H54 (cell line): ENCODE data around the gene SLC13A3.

ENCODE experiments used
- DNase-seq: peaks from one replicate; pipeline ENCODE4 v3.0.0; 2011; ENCODE audit warnings: low spot score, mixed read lengths; ENCODE audit not compliant: insufficient read length
- FAIRE-seq: peaks from 3 replicates; lab custom pipeline; 2011; peaks lifted over from hg19 to GRCh38; lab: Jason Lieb, UNC
- POLR2A ChIP-seq: IDR thresholded peaks from 2 replicates; pipeline ENCODE4 v1.6.1; 2011; ENCODE audit warnings: low read depth, mild to moderate bottlenecking, low read length

Gene SLC13A3

DNA sequence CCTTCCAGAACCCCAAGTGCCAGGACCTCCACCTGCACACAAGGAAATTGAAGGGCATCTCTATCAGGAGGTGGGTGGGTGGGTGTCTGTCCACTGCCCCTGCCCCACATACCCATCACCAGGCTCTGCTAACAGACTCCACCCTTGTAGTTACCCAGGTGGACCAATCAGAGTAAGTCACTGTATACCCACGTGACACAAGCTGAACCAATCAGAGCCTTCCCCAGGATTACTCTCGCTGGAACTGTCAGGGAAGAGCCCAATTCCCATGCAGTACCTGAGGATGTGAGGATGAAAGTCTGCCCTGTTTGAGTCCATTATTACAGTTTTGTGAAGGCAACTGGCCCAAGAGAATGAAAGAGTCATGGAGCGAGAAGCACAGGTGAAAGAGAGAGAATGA lies 105.0 kb downstream of the SLC13A3 start:
- DNase-seq (no peak), FAIRE-seq (no peak)
- no peak for TF ChIP-seq POLR2A

DNA sequence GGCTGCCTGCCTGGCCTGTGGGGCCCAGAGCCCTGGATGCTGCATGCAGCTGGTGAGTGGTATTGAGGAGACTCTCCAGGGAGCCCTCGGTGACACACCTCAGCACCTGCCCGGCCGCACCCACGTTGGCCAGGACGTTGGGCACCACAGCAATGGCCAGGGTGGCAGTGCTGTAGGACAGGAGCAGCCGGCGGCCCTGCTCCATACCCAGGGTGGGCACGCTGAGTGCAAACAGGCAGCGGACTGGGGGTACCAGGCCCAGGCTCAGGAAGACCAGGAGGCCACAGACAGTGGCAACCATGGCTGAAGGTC lies 105.5 kb downstream of the SLC13A3 start:
- DNase-seq (no peak), FAIRE-seq (no peak)
- TF ChIP-seq POLR2A = no peak

DNA sequence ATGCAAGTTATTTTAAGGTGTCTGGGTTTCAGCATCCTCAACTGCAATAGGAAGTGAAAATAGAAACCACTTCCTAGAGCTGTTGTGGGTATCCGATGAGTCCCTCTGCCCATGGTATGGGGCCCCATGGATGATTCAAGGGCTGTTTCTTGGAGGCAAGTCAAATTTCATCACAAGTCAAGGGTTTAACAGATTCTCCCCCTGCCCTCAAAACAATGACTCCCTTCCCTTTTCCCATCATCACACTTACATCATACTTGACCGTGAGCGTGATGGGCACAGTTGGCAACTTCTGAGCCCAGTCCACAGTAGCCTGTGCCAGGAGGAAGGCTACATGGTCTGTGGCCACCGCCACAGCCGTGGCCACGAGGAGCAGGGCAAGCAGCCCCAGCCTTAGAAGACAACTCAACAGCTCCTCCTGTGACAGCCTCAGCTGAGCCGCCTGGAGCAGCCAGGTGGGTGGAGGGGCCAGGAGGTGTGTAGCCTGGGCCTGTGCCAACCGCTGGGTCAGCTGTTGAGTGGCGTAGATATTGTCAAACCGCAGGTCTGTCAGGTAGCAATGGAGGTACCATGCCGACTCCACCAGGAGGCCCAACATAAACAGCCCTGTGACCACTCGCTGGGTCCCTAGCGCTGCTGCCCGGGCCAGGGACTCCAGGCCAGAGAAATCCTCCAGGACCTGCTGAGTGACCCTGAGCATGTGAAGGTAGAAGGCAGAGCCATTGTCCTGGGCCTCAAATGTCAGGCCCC lies 106.0 kb downstream of the SLC13A3 start:
- DNase-seq = no peak

DNA sequence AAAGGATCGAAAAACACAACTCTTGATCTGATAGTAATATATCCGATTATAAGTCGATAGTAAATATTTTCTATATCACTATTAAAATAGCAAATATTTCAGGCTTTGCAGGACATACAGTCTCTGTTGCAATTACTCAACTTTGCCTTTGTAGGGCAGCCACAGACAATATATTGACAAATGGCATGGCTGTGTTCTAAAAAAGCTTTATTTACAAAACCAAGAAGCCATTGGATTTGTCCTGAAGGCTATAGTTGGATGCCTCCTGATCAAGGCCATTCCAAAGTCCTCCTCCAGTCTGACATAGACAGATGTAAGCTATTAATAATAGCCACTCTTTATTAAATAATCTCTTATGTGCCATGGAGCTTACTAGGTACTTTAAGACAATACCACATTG lies 106.7 kb downstream of the SLC13A3 start:
- FAIRE-seq = no peak
- no peak for TF ChIP-seq POLR2A
- no peak for DNase-seq

More for the DNA sequence above, 106.0 kb downstream of the SLC13A3 start:
- no peak for TF ChIP-seq POLR2A
- no peak for FAIRE-seq

DNA sequence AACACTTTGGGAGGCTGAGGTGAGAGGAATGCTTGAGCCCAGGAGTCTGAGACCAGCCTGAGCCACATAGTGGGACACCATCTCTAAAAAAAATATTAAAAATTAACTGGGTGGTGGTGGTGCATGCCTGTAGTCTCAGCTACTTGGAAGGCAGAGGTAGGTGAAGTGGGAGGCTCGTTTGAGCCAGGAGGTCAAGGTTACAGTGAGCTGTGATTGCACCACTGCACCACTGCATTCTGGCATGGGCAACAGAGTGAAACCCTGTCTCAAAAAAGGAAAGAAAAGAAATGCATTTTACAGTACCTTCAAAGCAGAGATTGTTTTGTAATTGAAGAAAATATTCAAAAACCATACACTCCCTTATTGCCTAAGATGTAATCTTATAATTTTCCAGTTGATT lies 107.3 kb downstream of the SLC13A3 start:
- FAIRE-seq (no peak), DNase-seq (no peak)
- no peak for TF ChIP-seq POLR2A

DNA sequence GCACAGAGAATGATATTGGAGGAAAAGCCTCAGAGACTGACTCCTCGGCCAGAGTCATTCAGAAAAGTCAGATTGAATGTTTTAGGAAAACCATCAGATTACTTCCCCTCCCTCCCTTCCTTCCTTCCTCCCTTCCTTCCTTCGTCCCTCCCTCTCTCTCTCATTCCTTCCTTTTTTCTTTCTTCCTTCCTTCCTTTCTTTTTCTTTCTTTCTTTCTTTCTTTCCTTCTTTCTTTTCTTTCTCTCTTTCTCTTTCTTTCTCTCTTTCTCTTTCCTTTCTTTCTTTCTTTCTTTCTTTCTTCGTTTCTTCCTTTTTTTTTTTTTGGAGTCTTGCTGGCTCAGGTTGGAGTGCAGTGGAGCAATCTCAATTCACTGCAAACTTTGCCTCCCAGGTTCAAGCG lies 108.2 kb downstream of the SLC13A3 start:
- TF ChIP-seq POLR2A = no peak
- FAIRE-seq (no peak), DNase-seq (no peak)

DNA sequence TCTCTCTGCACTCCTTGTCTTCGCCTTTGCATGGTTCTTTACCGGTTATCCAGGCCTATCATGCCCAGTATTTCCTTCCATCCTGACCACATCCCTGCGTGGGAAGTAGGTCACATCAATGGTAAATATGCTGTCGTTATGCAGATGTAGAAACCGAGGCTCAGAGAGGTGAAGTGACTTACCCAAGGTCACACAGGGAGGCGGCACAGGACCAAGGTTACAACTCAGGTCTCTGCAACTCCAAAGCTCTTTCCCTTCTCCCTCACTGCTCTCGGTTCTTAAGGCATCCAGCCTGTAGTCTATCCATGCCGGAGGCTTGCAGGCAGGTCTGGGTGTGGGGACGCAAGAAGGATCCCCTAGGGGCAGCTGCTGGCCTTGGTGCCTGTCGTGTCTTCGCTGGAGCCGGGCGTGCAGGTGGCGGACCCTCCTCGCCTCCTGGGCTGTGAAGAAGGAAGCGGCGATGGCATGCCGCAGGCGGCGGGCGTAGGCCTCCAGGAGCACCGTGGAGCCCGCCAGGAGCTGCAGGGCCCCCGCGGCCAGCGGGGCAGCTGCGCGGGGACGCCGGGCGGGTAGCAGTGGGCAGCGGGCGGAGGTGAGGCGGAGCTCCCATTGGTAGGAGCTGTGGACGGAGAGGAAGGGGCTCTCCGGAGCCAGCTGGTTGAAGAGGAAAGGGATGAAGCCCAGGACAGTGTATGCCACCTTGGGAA lies 109.9 kb downstream of the SLC13A3 start:
- no peak for TF ChIP-seq POLR2A
- DNase-seq (no peak), FAIRE-seq (no peak)

DNA sequence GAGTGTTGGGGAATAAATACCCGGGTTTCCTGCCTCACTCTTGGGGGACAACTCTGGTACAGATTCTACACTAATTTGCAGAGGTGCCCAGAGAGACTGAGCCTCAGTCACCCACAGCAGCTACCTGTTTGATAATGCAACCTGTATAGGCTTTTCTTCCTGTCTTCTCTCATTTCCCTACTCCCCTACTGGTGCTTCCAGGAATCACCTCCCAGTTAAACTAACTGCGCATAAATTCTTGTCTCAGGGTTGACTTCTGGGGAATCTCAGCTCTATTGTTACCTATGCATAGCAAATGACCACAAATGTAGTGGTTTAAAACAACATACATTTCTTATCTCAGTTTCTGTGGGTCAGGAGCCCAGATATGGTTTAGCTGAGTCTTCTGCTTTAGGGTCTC lies 112.1 kb downstream of the SLC13A3 start:
- DNase-seq = no peak
- no peak for TF ChIP-seq POLR2A
- no peak for FAIRE-seq

DNA sequence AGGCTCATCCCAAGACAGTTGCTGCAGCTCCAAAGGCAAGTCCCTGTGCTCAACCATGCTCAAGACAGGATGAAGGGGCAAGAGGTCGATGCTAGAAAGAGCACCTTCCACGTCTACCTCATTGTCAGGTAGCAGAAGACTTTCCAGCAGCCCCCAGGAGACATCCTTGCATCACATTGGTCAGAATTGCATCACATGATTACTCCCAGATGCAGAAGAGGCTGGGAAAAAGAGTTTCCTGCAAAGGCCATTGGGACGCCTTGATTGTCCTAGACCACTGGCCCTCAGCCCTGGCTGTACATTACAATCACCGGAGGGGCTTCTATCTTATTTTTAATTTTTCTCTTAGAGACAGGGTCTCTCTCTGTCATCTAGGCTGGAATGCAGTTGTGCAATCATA lies 120.6 kb downstream of the SLC13A3 start:
- no peak for DNase-seq
- TF ChIP-seq POLR2A = no peak
- FAIRE-seq = no peak

DNA sequence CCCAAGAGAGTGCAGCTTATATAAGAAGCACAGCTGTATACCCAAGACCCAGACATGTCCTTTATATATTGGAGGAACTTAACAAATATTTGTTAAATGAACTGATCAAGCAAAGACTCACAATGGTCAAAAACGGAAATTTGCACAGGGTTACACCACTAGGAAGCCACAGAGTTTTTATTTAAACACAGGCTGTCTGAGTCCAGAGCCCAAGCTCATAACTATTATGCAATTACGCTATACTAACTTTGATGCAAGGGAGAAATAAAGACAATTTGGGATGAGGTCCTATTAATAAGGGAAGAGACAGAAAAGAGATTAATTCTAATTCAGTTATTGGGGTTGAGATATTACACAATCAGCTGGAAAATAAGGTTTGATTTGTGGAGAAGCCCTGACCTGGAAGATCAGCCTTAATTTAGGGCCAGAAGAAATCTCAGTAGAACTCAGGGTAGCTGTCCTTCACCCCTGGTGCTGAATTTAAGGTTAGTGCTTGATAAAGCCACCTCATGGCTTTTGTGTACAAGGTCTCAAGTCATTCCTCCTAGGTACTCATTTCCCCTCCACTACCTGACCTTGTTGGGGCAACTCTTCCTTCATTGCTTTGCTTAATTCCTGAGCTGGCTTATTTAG lies 127.4 kb downstream of the SLC13A3 start:
- TF ChIP-seq POLR2A = no peak
- DNase-seq = no peak

DNA sequence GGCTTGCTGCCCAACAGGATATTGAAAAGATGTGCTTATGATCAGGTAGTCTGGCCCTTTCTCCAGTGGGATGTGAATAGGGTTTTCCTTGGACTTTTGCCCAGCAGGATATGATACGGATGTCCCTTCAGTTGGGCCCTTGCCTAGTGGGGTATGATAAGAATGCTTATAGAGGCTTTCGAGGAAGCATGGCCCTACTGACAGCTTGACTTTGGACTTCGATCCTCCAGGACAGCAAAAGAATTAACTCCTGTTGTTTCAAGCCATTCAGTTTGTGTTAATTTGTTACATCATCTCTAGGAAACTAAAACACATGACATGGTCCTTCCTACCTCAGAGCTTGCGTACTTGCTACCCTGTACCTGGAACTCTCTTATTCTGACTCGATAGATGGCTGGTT lies 128.2 kb downstream of the SLC13A3 start:
- DNase-seq (no peak), FAIRE-seq (no peak)
- no peak for TF ChIP-seq POLR2A

More for the DNA sequence above, 127.4 kb downstream of the SLC13A3 start:
- no peak for FAIRE-seq

DNA sequence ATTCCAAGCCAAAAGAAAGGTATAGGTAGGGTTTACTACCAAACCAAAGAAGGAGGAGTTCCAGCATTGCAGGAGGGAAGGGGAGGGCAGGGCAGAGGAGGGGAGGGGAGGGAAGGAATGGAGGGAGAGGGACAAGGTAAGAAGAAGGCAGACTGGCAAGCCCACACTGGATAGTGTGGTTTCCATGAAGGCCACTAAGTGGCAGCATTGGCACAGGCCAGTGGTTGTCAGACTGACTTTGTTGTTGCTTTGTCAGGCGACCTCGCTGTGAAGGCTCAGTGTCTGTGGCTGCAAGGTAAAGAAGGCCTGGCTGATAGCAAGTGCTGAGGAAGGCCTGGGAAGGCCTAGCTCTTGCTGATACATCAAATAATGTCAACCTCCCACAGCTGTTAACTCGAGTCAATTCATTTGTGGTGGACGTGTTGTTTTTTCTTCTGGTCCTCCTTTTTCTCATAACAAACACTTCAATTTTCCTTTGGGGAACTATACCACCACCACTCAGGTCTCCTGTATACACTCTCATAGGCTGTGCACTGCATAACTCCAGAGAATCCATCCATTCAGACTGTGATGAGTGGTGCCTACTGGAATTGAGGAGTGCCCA lies 130.2 kb downstream of the SLC13A3 start:
- no peak for TF ChIP-seq POLR2A
- no peak for FAIRE-seq
- peak; percentile 28 for DNase-seq

DNA sequence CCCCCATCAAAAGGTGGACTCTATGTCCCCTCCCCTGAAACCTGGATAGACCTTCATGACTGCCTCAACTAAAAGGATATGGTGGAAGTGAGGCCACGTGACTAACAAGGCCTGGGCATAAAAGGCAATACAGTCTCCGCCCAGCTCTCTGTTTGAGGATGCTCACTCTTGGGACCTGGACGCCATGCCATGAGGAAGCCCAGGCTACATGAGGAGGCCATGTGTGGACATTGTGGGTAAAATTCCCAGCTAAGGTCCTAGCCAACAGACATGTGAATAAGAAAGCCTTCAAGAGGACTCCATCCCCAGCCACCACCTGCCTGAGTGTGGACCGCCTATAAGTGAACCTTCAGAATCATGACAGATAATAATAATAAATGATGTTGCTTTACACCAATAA lies 130.7 kb downstream of the SLC13A3 start:
- no peak for TF ChIP-seq POLR2A
- DNase-seq (no peak), FAIRE-seq (no peak)

DNA sequence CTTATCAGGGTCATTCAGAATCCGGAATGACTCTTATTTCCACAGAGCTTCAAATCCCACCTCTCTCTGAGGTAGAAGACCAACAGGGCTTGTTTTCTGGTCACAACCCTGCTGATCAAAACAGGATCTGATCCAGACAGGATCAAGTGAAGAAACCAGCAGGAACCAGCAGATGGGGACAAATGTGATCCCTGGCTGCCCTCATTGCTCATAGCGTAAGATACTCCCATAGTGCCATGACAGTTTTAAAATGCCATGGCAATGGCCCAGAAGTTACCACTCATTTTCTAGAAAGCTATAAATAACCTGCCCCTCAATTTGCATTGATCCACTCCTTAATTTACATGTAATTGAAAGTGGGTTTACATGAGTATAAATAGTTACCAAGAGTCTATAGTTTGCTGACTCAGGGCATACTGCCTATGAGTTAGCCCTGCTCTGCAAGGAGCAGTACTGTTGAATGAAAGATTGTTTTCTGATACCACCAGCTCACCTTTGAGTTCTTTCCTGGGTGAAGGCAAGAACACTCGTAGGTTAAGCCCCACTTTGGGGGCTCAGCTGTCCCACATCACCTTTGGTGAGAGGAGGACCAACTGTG lies 131.7 kb downstream of the SLC13A3 start:
- FAIRE-seq (no peak), DNase-seq (no peak)
- no peak for TF ChIP-seq POLR2A
